SK-N-SH (cell line): ENCODE data around the gene PTPRG. TPM values are rescaled to one million over a fixed set of nuclear protein-coding genes. Genes with fewer than 3 reads are reported as not detected.

Experiments
- CTCF ChIA-PET: fragments of 300-600, 350-600 bp; formaldehyde crosslinking; extraction: SDS; loops from one replicate; lab custom pipeline; 2021; lab: Yijun Ruan, JAX
- POLR2A ChIA-PET: fragments of 350-600 bp; sonication (Branson Sonifier 250); formaldehyde crosslinking; extraction: SDS; loops from one replicate; lab custom pipeline; 2020; ENCODE audit warnings: antibody characterized with exemption, inconsistent platforms; lab: Yijun Ruan, JAX
- DNase-seq: peaks from one replicate; pipeline ENCODE4 v3.0.0; 2012
- H2AFZ ChIP-seq: fragments of 200-600 bp; sonication (generic); 2 replicates; pipeline ENCODE4 v1.8.1; 2016; ENCODE audit warnings: antibody characterized with exemption, mild to moderate bottlenecking, low read depth
- H3F3A ChIP-seq: fragments of 200-600 bp; sonication (generic); replicated peaks from 2 replicates; pipeline ENCODE3; 2016; ENCODE audit warnings: antibody characterized with exemption, mild to moderate bottlenecking; ENCODE audit not compliant: insufficient read depth
- H3K27ac ChIP-seq, 2 experiments: fragments of 200-500 bp in 1 of 2; fragments of 200-600 bp in 1 of 2; sonication (Bioruptor generic) in 1 of 2; sonication (generic), shearing (Covaris generic) in 1 of 2; 2 replicates each; pipeline versions ENCODE4 v1.5.1 to v1.6.1; 2014 to 2016; ENCODE audit warnings: low read depth in 2 of 2, inconsistent platforms in 1 of 2, low read length in 1 of 2, mild to moderate bottlenecking in 1 of 2, mixed read lengths in 1 of 2
- H3K27me3 ChIP-seq: fragments of 200-600 bp; sonication (generic), shearing (Covaris generic); 2 replicates; pipeline ENCODE4 v1.6.1; 2016; ENCODE audit warnings: mixed run types; ENCODE audit not compliant: insufficient read depth
- H3K36me3 ChIP-seq, 2 experiments: fragments of 200-500 bp in 1 of 2; fragments of 200-600 bp in 1 of 2; sonication (Bioruptor generic) in 1 of 2; sonication (generic) in 1 of 2; replicated peaks in 1 of 2; 2 replicates each; pipeline versions ENCODE3 to v1.5.1; 2014 to 2016; ENCODE audit warnings: low read length in 1 of 2, mild to moderate bottlenecking in 1 of 2; ENCODE audit not compliant: insufficient read depth in 2 of 2, control insufficient read depth in 1 of 2
- H3K4me1 ChIP-seq, 2 experiments: fragments of 200-500 bp in 1 of 2; fragments of 200-600 bp in 1 of 2; sonication (Bioruptor generic) in 1 of 2; sonication (generic), shearing (Covaris generic) in 1 of 2; 2 replicates each; pipeline versions ENCODE4 v1.5.1 to v1.6.1; 2014 to 2016; ENCODE audit warnings: low read depth in 1 of 2, low read length in 1 of 2, mixed run types in 1 of 2; ENCODE audit not compliant: insufficient read depth in 2 of 2, control insufficient read depth in 1 of 2
- H3K4me2 ChIP-seq: fragments of 200-600 bp; sonication (generic), shearing (Covaris generic); 2 replicates; pipeline ENCODE4 v1.6.1; 2017; ENCODE audit warnings: mixed run types
- H3K4me3 ChIP-seq, 2 experiments: fragments of 200-500 bp in 1 of 2; fragments of 200-600 bp in 1 of 2; sonication (Bioruptor generic) in 1 of 2; sonication (generic), shearing (Covaris generic) in 1 of 2; 2 replicates each; pipeline versions ENCODE4 v1.5.1 to v1.8.1; 2014 to 2016; ENCODE audit warnings: low read depth in 2 of 2, inconsistent platforms in 1 of 2, low read length in 1 of 2, mild to moderate bottlenecking in 1 of 2, mixed read lengths in 1 of 2, moderate library complexity in 1 of 2
- H3K79me2 ChIP-seq: fragments of 200-600 bp; sonication (generic); 2 replicates; pipeline ENCODE4 v1.8.1; 2017; ENCODE audit warnings: mild to moderate bottlenecking; ENCODE audit not compliant: insufficient read depth
- H3K9ac ChIP-seq: fragments of 200-600 bp; sonication (generic); 2 replicates; pipeline ENCODE4 v1.6.1; 2017; ENCODE audit warnings: mixed run types
- H3K9me2 ChIP-seq: fragments of 200-600 bp; sonication (generic); 2 replicates; pipeline ENCODE4 v1.6.1; 2017; ENCODE audit warnings: mixed run types
- H3K9me3 ChIP-seq: fragments of 200-600 bp; sonication (generic); 2 replicates; pipeline ENCODE4 v1.6.1; 2017; ENCODE audit warnings: mixed run types, mild to moderate bottlenecking, moderate library complexity
- H4K20me1 ChIP-seq: fragments of 200-600 bp; sonication (generic); 2 replicates; pipeline ENCODE4 v1.6.1; 2017; ENCODE audit warnings: mild to moderate bottlenecking, mixed run types; ENCODE audit not compliant: insufficient read depth
- CHD2 ChIP-seq: fragments of 150-350 bp; IDR thresholded peaks from 2 replicates; pipeline ENCODE4 v1.6.1; 2018; ENCODE audit warnings: low read length; ENCODE audit not compliant: partially characterized antibody
- ELF1 ChIP-seq: IDR thresholded peaks from 2 replicates; pipeline ENCODE4 v1.4.0; 2012
- EP300 ChIP-seq, 2 experiments: IDR thresholded peaks; 2 replicates each; pipeline versions ENCODE4 v1.4.0 to v1.6.1; 2012; ENCODE audit warnings: borderline replicate concordance in 1 of 2, low read depth in 1 of 2, low read length in 1 of 2
- FOSL2 ChIP-seq: IDR thresholded peaks from 2 replicates; pipeline ENCODE4 v1.4.0; 2012; ENCODE audit warnings: low read depth, mild to moderate bottlenecking, moderate library complexity, borderline replicate concordance
- GATA2 ChIP-seq: sonication (generic); formaldehyde crosslinking; IDR thresholded peaks from 2 replicates; pipeline ENCODE4 v1.5.0; 2020; ENCODE audit warnings: mild to moderate bottlenecking, missing genetic modification reagents
- MEF2A ChIP-seq: IDR thresholded peaks from 2 replicates; pipeline ENCODE4 v1.4.0; 2012; ENCODE audit warnings: low read depth, borderline replicate concordance
- NFIC ChIP-seq: IDR thresholded peaks from 2 replicates; pipeline ENCODE4 v1.4.0; 2012; ENCODE audit warnings: borderline replicate concordance
- NRF1 ChIP-seq: IDR thresholded peaks from 2 replicates; pipeline ENCODE4 v1.6.1; 2012; ENCODE audit warnings: low read depth, mild to moderate bottlenecking, low read length
- TCF12 ChIP-seq: IDR thresholded peaks from 2 replicates; pipeline ENCODE4 v1.4.0; 2012
- WGBS: methylation state at CpG from one replicate; pipeline ENCODE4 v1.1.6; 2017; ENCODE audit warnings: low lambda C conversion rate; 5-methylcytosine and 5-hydroxymethylcytosine counted together
- polyA plus RNA-seq, 3 experiments: library from polyadenylated mRNA; depleted of rRNA; stranded (reverse); fragments of >200 nt; gene quantifications; 2 replicates each; pipeline ENCODE4 v1.2.3, GENCODE V29; 2012
- TF ChIP-seq, protein P1 (sequence below): fragments of 200-600 bp; sonication (generic); IDR thresholded peaks from 2 replicates; pipeline ENCODE4 v1.6.1; 2017; ENCODE audit warnings: antibody characterized with exemption, mild to moderate bottlenecking, moderate library complexity
- TF ChIP-seq, protein P2 (sequence below): fragments of 150-350 bp; IDR thresholded peaks from 2 replicates; pipeline ENCODE4 v1.6.1; 2017; ENCODE audit warnings: antibody characterized with exemption, low read length, low read depth, borderline replicate concordance
- TF ChIP-seq, protein P3 (sequence below): IDR thresholded peaks from 2 replicates; pipeline ENCODE4; 2012
- TF ChIP-seq, protein P4 (sequence below): fragments of 150-350 bp; IDR thresholded peaks from 2 replicates; pipeline ENCODE4 v1.6.1; 2016; ENCODE audit warnings: mild to moderate bottlenecking, low read depth, low read length
- TF ChIP-seq, protein P5 (sequence below): IDR thresholded peaks from 2 replicates; pipeline ENCODE4 v1.4.0; 2012; ENCODE audit warnings: low read depth

PTPRG gene
- polyA plus RNA-seq, 1 of the 3 experiments (the other 2 are of a cell fraction), result 14.1 TPM

DNA sequence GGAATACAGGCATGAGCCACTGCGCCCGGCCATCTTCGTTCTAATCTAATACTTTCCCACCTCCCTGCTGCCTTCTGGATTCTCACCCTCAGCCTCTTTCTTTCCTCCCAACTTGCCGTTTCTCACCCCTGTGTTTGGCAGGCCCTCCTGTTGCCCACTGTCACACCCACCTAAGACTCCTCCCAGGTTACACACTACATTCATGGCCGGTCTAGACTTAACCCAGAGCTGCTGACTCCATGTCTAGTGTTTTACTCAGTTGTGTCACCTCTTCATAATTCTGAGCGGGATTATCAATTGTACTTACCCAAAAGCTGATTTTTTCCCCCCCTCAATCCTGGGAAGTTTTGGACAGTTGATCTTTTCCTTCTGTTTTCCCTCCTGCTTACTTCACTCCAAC is 588.2 kb downstream of the PTPRG start:
- H3K79me2 ChIP-seq, result no peaks in the 10 kb centered on the region
- H3K27ac ChIP-seq, result no peak overlapping the region
- no peaks in the 10 kb centered on the region for H4K20me1 ChIP-seq
- ChIA-PET POLR2A (no interaction called here), CTCF (interaction anchor here (0.6 kb wide), 1 partner anchor 253 kb away, joined by 3 read pairs; no protein-coding TSS in a partner anchor)
- H3K9me2 ChIP-seq, result no peaks in the 10 kb centered on the region
- TF ChIP-seq, protein P1, sequence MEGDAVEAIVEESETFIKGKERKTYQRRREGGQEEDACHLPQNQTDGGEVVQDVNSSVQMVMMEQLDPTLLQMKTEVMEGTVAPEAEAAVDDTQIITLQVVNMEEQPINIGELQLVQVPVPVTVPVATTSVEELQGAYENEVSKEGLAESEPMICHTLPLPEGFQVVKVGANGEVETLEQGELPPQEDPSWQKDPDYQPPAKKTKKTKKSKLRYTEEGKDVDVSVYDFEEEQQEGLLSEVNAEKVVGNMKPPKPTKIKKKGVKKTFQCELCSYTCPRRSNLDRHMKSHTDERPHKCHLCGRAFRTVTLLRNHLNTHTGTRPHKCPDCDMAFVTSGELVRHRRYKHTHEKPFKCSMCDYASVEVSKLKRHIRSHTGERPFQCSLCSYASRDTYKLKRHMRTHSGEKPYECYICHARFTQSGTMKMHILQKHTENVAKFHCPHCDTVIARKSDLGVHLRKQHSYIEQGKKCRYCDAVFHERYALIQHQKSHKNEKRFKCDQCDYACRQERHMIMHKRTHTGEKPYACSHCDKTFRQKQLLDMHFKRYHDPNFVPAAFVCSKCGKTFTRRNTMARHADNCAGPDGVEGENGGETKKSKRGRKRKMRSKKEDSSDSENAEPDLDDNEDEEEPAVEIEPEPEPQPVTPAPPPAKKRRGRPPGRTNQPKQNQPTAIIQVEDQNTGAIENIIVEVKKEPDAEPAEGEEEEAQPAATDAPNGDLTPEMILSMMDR, result no peak
- TF ChIP-seq FOSL2 (no peak), ELF1 (no peak), NFIC (no peak), GATA2 (CRISPR knock-in tag) (no peak), MEF2A (no peak), NRF1 (no peak), TCF12 (no peak), EP300 (IDR thresholded peaks at IDR 0.05; ENCODE audit: borderline replicate concordance in 1 of 2, low read depth in 1 of 2, low read length in 1 of 2) (no peak), CHD2 (no peak)
- TF ChIP-seq, protein P2, sequence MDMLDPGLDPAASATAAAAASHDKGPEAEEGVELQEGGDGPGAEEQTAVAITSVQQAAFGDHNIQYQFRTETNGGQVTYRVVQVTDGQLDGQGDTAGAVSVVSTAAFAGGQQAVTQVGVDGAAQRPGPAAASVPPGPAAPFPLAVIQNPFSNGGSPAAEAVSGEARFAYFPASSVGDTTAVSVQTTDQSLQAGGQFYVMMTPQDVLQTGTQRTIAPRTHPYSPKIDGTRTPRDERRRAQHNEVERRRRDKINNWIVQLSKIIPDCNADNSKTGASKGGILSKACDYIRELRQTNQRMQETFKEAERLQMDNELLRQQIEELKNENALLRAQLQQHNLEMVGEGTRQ, result no peak
- TF ChIP-seq, protein P3, sequence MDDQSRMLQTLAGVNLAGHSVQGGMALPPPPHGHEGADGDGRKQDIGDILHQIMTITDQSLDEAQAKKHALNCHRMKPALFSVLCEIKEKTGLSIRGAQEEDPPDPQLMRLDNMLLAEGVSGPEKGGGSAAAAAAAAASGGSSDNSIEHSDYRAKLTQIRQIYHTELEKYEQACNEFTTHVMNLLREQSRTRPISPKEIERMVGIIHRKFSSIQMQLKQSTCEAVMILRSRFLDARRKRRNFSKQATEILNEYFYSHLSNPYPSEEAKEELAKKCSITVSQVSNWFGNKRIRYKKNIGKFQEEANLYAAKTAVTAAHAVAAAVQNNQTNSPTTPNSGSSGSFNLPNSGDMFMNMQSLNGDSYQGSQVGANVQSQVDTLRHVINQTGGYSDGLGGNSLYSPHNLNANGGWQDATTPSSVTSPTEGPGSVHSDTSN, result no peak
- TF ChIP-seq, protein P4, sequence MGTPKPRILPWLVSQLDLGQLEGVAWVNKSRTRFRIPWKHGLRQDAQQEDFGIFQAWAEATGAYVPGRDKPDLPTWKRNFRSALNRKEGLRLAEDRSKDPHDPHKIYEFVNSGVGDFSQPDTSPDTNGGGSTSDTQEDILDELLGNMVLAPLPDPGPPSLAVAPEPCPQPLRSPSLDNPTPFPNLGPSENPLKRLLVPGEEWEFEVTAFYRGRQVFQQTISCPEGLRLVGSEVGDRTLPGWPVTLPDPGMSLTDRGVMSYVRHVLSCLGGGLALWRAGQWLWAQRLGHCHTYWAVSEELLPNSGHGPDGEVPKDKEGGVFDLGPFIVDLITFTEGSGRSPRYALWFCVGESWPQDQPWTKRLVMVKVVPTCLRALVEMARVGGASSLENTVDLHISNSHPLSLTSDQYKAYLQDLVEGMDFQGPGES, result no peak
- TF ChIP-seq, protein P5, sequence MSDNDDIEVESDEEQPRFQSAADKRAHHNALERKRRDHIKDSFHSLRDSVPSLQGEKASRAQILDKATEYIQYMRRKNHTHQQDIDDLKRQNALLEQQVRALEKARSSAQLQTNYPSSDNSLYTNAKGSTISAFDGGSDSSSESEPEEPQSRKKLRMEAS, result no peak
- no peaks in the 10 kb centered on the region for H3K27me3 ChIP-seq
- H3F3A ChIP-seq, result no peaks in the 10 kb centered on the region
- WGBS, result 98% methylated on average over 6 of the region's 6 CpGs
- no peaks in the 10 kb centered on the region for H3K9me3 ChIP-seq
- no peak for DNase-seq
- H3K9ac ChIP-seq, result no peak overlapping the region
- H3K4me2 ChIP-seq, result no peak overlapping the region
- H3K4me3 ChIP-seq, result no peak overlapping the region
- H3K36me3 ChIP-seq, result no peaks in the 10 kb centered on the region
- 0 out of 4 replicates have a peak, but pooled peaks cover 0 to 5% of the 10 kb centered on the region in 2 experiments for H3K4me1 ChIP-seq
- H2AFZ ChIP-seq, result no peak overlapping the region
